Erythroblast (primary cell): ENCODE results near the gene SLC8A3.

Experiments
- GATA1 ChIP-seq: IDR thresholded peaks from 2 replicates; pipeline ENCODE4 v1.6.1; 2011; ENCODE audit warnings: low read depth, mild to moderate bottlenecking, control low read depth, low read length, moderate library complexity
- POLR2A ChIP-seq: IDR thresholded peaks from 2 replicates; pipeline ENCODE4 v1.6.1; 2011; ENCODE audit warnings: mild to moderate bottlenecking, low read length

- no peak for TF ChIP-seq POLR2A
- no peak for TF ChIP-seq GATA1
Measured at GRCh38 chr14:70137788-70138187, 51.0 kb downstream of the SLC8A3 start.
